OCI-LY3 (cell line): ENCODE data around the gene NCK2.

Experiments used
- CTCF ChIP-seq: fragments of 200-600, 300-600 bp; sonication (generic); IDR thresholded peaks from 2 replicates; pipeline ENCODE4 v1.5.1; 2014; ENCODE audit warnings: antibody characterized with exemption, low read length, low read depth
- EZH2phosphoT487 ChIP-seq: fragments of 200-600 bp; shearing (Covaris generic); IDR thresholded peaks from 2 replicates; pipeline ENCODE4 v1.6.1; 2018; ENCODE audit warnings: antibody characterized with exemption, mixed run types, low read depth

GRCh38 chr2:105714141-105714540 lies 30.6 kb upstream of the NCK2 start:
- TF ChIP-seq CTCF: no peak
- no peak for TF ChIP-seq EZH2phosphoT487
